CD4-positive, alpha-beta T cell treated with Interleukin-15 for 4 hours (primary cell): Measurements from ENCODE around the gene CD74.
"Not testable (repeated sequence)": the region's sequence is repeated elsewhere in the genome, so short reads cannot be mapped to it uniquely, and the experiment has no call there.

ENCODE experiments used
- DNase-seq: peaks from one replicate; pipeline ENCODE4 v3.0.0-alpha.2; 2020; ENCODE audit warnings: low spot score

CD74 gene

DNA sequence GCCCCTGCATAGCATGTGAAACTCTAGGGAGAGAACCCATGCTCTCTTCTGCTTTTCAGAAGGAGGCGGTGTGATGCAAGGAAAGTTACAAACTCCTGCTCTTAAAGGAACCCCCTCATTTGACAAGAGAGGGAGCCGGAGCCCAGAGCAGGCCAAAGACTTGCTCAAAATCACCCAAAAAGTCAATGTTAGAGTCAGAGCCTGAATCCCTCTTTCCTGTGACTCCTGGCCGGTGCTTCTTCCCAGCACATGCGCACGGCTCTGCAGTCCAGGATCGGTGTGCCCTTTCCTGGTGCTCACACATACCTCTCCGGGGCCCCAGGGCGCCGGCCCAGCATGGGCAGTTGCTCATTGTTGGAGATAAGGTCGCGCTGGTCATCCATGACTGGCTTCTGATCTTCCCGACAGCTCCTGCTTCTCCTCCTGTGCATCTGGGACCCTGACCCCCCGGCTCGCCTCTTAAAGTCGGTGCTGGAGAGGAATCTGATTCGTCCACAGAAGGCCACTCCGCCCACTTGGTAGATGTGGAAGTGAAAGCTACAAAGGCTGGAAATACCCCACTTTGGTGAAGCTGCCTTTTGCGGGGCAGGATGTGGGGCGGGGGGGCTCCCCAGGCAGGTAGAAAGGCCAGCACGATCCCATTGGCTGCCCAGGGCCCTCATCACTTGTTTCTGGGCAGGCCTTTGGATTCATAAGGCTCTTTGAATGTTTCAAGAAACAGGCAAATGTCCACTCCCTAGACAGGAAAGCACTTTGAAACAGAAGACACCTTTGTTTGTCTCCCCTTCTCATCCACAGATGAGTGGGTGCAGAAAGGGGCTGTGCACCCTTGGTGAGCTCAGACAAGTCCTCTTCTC, at the start of gene CD74:
Gene CD74, minus strand, starts transcription at position 592 of the 857 bp plus-strand sequence. Its CDS starts 161 bp downstream, at position 431.
- peak; percentile 94 for DNase-seq

DNA sequence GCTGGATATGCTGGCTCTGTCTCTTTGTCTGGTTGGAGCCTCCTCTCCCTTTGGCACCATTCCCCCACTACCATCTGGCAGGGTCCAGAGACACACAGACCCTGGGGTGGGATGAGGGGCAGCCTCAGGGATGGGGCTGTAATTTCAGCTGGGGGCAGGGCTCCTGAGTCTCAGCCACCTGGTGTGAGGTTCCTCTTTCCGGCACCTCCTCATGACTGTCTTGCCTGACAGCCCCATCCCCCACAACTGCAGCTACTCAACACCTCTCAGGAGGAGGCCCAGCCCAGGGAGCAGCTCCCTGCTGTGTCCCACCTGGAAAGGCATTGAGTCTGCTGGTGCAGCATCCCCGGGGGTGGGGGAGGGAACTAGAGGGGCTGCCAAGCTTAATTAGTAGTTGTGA, 48.5 kb upstream of the CD74 start:
- DNase-seq = no peak

DNA sequence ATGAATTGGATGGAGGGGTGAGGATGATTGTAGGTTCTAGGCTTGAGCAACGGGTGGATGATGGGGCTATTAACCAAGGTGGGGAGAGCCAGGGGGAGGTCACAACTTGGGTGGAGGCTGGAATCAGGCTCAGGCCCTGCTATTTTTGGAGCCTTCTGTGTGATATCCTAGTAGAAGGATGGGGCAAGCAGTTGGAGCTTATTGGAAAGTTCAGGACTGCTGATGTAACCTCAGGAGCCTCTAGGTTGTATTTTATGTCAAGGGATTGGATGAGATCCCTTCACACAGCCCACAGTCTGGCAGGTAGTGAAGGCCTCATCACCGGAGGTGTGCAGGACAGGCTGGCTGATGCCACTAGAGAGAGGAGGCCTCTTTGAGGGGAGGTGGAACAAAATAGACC, 48.1 kb upstream of the CD74 start:
- no peak for DNase-seq

DNA sequence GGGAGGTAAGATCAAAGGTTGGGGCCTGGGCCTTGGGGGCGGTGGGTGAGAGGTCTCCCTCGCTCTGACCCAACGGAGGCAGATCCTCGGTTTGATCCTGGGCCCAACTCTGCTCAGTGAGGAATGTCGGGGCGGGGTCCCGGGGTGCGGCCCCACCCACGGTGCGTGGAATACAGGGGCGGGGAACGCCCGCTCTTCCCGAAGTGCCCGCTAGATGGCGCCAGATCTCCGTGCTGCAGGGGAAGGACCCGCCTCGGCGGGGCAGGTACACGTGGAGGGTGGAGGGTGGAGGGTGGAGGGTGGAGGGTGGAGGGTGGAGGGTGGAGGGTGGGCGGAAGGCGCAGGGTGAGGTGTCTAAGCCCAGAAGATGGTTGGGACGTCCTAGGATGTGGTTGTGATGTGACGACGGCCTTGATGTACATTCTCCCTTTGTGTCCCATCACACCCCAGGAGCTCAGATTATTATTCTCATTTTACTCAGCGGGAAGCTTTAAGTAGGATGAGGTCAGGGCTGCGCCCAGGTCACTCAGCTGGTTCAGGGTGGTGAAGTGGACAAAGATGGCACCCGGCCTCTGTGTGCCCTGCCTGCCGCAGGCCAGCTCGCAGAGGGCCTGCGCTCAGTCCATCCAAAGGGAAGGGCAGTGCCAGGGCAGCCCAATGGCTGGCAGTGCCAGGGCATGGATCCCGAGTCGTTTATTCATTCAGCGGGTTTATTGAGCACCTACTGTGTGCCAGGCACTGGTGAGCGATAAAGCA, 46.3 kb upstream of the CD74 start:
- DNase-seq = peak; percentile 86

DNA sequence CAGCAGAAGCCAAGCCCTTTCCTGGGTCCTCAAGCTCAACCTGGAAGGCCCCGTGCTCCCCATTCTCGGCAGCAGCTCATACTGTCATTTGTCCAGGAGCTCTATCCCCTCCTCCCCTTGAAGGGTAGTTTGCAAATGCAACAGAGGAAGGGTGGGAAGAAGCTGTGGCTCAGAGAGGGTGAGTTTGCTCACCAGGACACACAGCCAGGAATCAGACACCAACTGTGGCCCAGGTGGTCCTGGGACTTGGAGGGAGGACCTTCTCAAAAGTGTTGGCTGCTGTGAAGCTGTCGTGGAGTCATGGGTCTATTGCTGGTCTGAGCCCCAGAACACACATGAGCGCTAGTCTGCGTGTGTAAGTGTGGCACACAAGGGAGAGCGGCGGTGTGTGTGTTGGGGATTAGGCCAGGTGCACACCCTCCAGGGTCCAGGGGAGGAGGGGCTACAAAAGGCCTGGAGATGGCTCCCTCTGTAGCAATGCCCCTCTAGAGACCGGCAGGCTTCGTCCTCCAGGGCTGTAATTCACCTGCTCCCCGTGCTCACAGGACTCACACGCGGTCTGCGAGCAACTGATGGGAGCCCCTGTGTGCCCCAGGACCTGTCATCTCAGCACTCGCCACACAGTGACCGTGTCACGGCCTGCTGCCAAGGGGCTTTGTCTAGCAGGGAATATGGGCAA, 45.0 kb upstream of the CD74 start:
- DNase-seq = no peak

DNA sequence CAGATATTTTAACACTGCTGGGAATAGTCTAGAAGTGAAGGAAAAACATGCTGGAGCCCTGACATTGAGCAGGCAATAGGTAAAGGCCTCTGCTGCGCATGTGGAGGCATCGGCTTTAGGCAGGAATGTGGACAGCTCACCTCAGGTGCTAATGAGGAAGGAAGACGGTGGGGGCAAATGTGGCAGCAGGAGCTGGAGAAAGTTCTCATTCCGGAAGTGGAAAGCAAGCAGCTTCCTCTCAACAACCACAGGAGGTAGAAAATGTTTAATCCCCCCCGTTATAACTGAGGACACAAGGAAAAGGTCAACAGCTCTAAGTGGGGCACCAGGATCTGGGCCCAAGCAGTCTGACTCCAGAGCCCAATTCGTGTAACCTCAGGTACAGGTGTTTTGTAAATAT, 44.4 kb upstream of the CD74 start:
- DNase-seq = no peak

DNA sequence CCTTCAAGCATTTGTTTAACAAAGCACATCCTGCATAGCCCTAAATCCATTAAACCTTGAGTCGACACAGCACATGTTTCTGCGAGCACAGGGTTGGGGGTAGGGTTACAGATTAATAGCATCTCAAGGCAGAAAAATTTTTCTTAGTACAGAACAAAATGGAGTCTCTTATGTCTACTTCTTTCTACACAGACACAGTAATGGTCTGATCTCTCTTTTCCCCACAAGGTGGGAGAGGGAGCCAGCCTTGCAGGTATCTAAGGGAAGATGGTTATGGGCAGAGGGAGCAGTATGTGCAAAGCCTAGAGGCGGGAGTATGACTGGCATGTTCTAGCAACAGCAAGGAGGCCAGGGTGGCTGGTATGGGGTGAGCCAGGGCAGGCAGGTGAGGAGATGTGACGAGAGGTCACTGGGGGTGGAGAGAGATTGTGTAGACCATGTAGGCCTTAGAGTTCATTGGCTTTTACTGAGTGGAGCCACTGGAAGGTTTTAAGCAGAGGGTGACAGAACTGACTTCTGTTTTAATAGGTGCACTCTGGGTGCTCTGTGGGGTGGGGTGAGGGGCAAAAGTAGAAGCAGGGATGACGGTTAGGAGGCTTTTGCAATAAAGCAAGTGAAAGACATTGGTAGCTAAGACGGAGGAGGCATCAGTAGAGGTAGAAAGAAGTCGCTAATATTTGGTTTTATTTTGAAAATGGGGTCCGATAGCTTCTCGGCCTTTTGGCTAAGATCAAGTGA, 42.0 kb upstream of the CD74 start:
- DNase-seq = no peak

DNA sequence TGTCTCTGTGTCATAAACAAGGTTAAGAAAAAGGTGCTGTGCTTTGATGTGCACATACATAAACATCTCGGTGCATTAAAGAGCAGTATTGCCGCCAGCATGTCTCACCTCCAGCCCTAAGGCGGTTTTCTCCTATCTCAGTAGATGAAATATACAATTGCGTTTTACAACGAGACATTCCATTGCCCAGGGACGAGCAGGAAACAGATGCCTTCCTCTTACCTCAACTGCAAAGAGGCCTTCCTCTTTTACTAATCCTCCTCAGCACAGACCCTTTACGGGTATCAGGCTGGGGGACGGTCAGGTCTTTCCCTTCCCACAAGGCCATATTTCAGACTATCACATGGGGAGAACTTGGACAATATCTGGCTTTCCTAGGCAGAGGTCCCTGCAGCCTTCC, 41.3 kb upstream of the CD74 start:
- not testable (repeated sequence) for DNase-seq

DNA sequence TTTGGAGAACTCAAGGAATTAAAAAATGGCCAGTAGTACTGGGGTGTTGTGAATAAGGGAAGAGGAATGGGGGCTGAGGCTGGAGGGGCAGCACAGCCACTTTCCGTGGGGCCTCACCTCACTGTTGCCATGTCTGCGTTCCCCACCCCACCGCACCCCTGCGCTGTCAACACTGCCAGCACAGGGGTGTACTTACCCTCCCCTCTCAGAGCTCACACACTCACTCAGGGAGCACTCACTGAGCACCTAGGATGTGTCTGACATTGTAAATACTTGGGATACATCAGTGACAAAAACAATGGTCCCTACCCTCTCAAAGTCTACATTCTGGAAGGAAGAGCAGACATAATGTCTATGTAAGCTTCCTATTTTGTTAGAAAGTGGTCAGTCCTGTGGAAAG, 40.2 kb upstream of the CD74 start:
- DNase-seq = no peak

DNA sequence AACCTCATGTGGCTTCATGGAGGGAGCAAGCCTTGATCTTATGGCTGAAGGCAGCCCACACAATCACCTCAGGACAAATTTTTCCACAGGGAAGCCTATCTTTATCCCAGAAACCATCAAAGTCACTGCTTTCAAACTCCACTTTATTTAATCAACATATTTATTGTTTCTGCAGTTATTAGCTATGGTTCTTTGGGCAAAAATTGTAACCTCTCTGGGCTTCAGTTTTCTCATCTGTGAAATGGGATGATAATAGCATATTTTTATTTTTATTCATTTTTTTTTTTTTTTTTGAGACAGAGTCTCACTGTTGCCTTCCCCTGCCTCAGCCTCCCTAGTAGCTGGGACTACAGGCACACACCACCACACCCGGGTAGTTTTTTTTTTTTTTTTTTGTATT, 38.9 kb upstream of the CD74 start:
- no peak for DNase-seq

DNA sequence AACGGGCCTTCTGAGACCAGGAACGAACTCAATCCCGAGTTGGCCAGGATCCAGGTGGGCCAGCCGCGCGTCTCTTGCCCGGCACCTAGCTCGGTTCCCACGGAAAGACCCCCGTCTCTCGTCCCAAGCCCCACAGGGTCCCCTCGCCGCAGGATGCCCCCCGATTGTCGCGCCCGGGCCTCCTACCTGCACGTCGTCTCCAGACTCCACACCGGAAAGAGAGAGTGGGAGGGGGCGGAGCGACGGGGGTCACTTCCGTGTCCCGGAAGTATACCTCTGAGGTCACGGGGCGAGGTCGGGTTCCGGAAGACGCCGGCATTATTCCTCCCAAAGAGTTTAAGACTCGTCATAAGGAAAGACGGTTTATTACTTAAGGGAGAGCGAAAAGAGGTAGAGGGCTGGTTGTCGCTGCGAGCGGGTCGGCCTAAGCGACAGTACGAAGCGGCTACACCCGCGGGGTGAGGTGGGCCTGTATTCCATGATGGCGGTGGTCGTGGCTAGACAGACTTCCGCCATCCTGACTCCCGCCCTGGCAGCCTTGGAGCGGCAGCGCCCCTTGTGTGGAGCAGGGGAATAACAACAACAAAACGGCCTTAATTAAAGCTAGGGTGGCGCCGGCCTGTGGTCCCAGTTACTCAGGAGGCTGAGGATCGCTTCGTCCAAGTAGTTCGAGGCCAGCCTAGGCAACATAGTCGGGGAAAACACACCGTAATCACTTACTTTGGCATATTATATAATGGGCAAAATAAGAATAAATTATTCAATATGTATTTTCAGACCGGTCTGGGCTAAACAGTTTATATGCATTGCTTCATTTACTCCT, 37.0 kb upstream of the CD74 start, which contains the start of gene RPS14:
Gene RPS14, minus strand, starts transcription at position 223 of the 823 bp plus-strand sequence. CDS start 2,006 bp downstream, outside the sequence.
- peak; percentile 91 for DNase-seq

DNA sequence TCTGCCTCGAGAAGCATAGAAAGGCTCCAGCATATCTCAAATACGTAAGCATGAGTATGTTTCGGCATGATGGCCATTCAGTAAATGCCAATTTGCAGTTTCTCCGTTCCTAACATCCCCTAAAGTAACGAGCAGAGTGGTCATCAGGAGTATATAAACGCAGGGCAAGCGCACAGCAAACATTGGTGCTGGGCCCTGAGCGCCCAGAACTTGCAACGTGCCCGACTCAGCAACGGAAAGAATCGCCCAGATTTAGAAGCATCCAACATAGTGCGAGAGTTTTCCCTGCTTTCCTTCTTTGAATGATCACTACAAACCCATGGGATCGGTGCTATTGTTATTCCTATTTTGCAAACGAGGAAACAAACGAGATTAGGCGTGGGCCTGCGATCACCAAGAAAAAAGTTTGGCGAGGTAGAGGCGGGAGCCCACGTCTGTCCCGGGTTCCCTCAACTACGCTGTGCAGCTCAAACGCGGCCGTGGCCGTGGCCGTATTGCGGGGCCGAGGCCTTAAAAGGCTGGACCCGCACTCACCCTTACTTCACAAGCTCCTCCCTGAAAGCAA, 36.3 kb upstream of the CD74 start:
- DNase-seq = no peak

DNA sequence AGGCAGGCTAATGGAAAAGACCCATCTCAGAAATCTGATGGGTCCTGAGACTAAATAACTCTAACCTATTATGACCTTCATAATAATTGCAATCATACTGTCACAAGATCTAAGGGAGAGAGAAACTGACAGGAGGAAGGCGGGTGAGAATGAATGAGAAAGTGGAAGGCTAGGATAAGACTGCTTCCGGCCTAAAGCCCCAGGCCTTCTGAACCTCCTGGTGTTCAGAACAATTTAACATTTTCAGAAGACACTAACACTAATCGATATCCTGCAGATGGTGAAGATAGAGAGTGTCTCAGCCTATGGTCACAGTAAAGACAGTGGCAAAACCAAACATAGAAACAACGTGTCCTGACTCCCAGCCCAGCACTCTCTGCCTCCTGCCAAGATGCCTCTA, 35.6 kb upstream of the CD74 start:
- DNase-seq = no peak

DNA sequence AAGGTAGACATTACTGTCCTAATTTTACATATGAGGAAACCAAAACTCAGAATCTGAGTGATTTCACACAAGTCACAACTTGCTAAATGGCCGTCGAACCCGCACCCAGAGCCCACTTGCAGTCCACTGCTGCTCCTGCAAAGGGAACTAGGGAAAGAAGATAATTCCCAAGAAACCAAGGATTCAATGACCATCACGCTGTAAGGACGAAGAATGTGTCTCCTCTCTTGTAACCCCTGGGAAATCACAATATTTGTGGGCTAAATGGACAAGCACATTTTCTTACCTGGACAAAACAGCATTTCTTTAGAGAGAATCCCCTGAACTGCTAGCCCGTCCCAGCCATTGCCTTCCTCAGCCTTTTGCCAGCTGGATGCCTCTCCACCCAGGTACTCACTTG, 34.5 kb upstream of the CD74 start:
- no peak for DNase-seq

DNA sequence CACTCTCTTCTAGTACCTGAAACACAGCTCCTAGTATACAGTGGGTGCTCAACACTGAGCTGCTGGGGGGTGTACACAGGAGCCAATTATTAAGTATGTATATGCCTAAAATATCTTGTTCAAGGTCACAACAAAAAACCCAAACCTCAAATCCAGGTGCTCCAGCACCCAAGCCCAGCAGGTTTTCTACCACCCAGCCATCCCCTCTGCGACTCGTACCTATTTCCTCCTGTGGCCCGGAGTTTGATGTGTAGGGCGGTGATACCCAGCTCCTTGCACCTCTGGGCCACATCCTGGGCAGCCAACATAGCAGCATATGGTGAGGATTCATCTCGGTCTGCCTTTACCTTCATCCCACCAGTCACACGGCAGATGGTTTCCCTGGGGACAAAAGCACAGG, 33.9 kb upstream of the CD74 start:
- DNase-seq = no peak

DNA sequence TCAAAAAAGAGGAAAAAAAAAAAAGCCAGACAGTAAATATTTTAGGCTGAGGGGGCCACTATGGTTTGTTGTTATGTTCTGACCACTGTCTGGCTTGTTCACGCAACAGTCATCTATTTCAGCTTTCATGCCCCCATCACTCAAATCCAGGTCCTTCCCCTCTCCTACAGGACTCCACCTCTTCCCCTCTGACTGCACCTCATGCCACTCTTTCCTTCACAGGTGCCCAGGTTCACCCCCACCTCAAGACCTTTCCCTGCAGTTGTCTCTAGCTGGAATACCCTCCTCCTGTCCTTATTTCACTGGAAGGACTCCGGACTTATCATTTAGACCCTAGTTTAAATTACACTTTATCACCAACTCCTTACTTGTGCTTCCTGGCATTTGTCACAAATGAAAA, 33.4 kb upstream of the CD74 start:
- DNase-seq = no peak

DNA sequence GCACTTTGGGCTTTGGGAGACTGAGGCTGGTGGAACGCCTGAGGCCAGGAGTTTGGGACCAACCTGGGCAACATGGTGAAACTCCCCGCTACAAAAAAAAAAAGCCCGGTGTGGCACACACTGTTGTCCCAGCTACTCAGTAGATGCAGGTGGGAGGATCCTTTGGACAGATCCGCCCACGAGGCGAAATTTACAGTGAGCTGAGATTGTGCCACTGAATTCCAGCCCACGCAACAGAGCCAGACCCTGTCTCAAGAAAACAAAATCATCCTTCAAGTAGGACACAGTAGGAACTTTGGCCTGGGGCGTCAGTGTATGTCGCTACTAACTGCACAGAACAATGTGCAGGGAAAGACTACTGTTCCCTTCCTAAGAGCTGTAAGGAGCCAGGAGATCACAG, 32.1 kb upstream of the CD74 start:
- no peak for DNase-seq

DNA sequence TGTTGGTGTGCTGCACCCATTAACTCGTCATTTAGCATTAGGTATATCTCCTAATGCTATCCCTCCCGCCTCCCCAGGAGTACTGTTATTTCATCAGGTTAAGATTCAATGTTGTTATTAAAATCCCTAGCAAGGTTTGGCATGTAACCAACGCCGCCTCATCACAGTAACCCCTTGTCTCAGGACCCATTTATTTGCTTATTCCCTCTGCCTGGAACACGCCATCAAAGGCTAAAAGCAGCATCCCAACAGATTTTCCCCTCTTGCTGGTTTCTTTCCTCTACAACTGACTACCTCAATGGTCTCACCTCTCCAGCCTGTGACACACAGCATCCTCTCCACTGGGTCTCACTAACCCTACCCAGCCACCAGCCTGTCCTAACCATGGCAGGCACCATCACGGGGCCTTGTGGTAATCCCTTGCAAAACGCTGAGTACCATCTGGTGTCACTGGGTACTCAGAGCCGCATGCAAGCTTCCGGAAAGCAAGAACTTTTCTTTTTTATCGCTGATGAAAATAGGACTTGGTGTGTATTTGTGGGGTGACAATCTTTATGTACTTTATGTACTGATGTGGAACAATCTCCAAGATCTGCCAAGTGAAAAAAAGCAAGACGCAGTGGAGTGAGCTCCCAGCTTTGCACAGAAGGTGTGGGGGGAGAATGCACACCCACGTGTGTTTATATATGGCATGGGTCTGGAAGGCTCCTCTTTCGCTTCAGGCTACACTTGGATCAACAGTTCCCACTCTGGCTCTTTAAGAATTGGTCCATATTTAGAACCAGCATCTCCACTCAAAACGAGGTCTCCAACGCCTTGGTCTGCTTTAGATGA, 30.7 kb upstream of the CD74 start:
- DNase-seq = no peak

DNA sequence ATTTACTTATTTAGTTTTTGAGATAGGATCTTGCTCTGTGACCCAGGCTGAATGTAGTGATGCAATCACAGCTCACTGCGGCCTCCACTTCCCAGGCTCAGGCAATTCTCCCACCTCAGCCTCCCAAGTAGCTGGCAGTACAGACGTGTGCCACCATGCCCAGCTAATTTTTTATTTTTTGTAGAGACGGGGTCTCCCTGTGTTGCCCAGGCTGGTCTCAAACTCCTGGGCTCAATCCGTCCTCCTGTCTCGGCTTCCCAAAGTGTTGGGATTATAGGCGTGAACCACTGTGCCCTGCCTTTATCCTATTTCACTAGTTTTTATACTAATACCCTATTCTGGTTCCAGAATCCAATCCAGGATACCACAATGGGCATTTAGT, 30.0 kb upstream of the CD74 start:
- DNase-seq = no peak
